Sigmoid colon (tissue), 4 donors: ENCODE data around the gene SLC24A4.

Source experiments
- CTCF ChIP-seq, 4 experiments: fragments of 450-650 bp in 3 of 4; fragments of 200-600 bp in 1 of 4; IDR thresholded peaks; one replicate each; pipeline ENCODE4 v1.5.1; 2016 to 2019; ENCODE audit warnings: antibody characterized with exemption in 4 of 4, mild to moderate bottlenecking in 3 of 4, moderate library complexity in 2 of 4
- EP300 ChIP-seq, 4 donors: sonication (generic); formaldehyde crosslinking; IDR thresholded peaks; one replicate each; pipeline ENCODE4 v1.6.1; 2017; ENCODE audit warnings: antibody characterized with exemption in 4 of 4
- POLR2A ChIP-seq, 2 donors: fragments of 450-650 bp; IDR thresholded peaks; one replicate each; pipeline ENCODE4 v1.6.1; 2016; ENCODE audit warnings: antibody characterized with exemption in 2 of 2, mild to moderate bottlenecking in 2 of 2, moderate library complexity in 2 of 2
- POLR2AphosphoS5 ChIP-seq, 4 donors: sonication (generic); formaldehyde crosslinking; IDR thresholded peaks; one replicate each; pipeline ENCODE4 v1.6.1; 2017; ENCODE audit warnings: antibody characterized with exemption in 4 of 4

GRCh38 chr14:92387578-92387977, 64.6 kb downstream of the SLC24A4 start:
- no peak for TF ChIP-seq POLR2AphosphoS5 (IDR thresholded peaks at IDR 0.05)
- TF ChIP-seq CTCF (IDR thresholded peaks at IDR 0.05): no peak
- no peak for TF ChIP-seq EP300 (IDR thresholded peaks at IDR 0.05)
- no peak for TF ChIP-seq POLR2A (IDR thresholded peaks at IDR 0.05)
